OCI-M1 (cell line): ENCODE data around the gene ACSL6.
"Not testable (repeated sequence)": the region's sequence is repeated elsewhere in the genome, so short reads cannot be mapped to it uniquely, and the experiment has no call there.

Experiments
- DNase-seq: peaks from one replicate; lab custom pipeline; 2025; lab: John Stamatoyannopoulos, UW

Gene ACSL6

GRCh38 chr5:131942016-131942415 lies 69.4 kb downstream of the ACSL6 start:
- DNase-seq = no peak

DNA sequence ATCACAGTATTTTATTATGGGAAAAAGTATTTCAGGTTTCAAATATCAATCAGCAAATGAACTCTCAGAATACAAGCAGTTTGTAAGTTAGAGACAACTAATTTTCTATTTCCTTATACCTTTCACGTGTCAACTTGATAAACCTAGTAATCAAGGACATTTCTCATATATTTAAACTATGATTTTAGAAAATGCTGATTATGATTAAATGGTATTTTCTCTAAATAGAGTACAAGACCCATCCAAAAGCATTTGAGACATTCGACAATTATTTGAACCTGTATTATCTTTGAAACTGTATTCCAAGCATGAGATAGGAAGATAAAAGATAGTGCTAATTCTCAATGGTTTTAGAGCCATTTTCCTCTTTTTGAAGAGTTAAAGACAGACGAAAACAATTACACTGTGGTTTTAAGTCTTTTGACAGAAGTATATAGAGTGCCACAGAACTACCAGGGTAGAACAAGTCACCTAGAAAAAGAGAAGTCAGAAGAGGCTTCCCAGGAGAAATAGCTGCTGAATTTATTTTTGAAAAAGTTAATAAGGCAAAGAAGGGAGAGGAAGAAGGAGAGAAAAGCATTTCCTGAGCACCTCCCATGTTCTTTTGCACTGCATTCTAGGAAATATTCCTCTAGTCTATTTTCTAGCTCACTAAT lies 71.6 kb downstream of the ACSL6 start:
- DNase-seq = no peak

DNA sequence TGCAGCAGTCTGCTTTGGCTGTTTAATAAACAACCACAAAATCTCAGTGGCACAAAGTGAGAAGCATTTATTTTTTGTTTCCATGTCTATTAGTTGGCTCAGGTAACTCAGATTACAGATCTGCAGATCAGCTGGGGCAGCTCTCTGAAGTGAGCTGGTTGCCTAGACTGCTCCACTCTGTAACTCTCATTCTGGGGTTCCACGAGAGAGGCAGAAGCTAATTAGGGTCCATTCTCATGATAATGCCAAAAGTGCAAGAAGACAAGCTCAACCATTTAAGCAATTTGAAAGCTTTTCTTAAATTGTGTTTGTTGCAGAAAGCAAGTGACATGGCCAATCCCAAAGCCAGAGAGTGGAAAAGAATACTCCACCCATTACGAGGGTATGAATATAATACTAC lies 79.2 kb downstream of the ACSL6 start:
- no peak for DNase-seq

DNA sequence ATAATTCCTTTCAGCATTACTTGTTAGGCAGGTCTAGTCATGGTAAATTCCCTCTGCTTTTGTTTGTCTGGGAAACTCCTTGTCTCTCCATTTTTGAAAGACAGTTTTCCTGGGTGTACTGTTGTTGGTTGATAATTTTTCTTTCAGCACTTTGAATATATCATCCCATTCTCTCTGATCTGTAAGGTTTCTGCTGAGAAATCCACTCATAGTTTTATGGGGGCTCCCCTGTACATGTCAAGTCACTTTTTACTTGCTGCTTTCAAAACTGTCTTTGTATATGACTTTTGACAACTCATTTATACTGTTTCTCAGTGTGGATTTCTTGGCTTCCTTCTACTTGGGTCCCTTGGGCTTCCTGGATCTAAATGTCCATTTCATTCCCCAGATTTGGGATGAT lies 82.5 kb downstream of the ACSL6 start:
- no peak for DNase-seq

GRCh38 chr5:131926168-131926567 lies 85.3 kb downstream of the ACSL6 start:
- no peak for DNase-seq

- DNase-seq = no peak
Observed at GRCh38 chr5:131916481-131916880, 95.0 kb downstream of the ACSL6 start.

GRCh38 chr5:131914472-131914871 lies 97.0 kb downstream of the ACSL6 start:
- no peak for DNase-seq

- no peak for DNase-seq
Observed at GRCh38 chr5:131913603-131914002, 97.9 kb downstream of the ACSL6 start.

DNA sequence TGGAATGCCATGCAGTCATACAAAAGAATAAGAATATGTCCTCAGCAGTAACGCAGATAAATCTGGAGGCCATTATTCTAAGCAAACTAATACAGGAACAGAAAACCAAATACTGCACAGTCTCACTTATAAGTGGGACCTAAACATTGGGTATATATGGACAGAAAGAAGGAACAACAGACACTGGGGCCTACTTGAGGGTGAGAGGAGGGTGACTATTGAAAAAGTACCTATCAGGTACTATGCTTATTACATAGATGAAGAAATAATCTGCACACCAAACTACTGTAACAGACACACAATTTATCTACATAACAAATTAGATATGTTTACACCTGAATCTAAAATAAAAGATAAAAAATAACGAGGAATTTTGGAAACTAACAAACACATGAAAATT lies 104.8 kb downstream of the ACSL6 start:
- no peak for DNase-seq

GRCh38 chr5:131902266-131902665 lies 109.2 kb downstream of the ACSL6 start:
- not testable (repeated sequence) for DNase-seq
